GM19397 (cell line): ENCODE measurements around the gene SLC52A3.
"Not testable (repeated sequence)": the region's sequence is repeated elsewhere in the genome, so short reads cannot be mapped to it uniquely, and the experiment has no call there.

Experiments
- ATAC-seq: cut with Tn5 transposase; IDR thresholded peaks from one replicate; pipeline ENCODE4 v1.9.1; 2021; ENCODE audit warnings: mild to moderate bottlenecking, moderate library complexity; ENCODE audit not compliant: unreplicated experiment

The SLC52A3 gene

GRCh38 chr20:731891-732560 lies 36.3 kb downstream of the SLC52A3 start:
- ATAC-seq, result no peak

GRCh38 chr20:730005-730404 lies 38.3 kb downstream of the SLC52A3 start:
- ATAC-seq, result no peak

- ATAC-seq, result no peak
Observed at GRCh38 chr20:728256-728944, 39.9 kb downstream of the SLC52A3 start.

- ATAC-seq, result no peak
Observed at GRCh38 chr20:726160-726559, 42.1 kb downstream of the SLC52A3 start.

GRCh38 chr20:725491-725890 lies 42.8 kb downstream of the SLC52A3 start:
- no peak for ATAC-seq

- ATAC-seq, result not testable (repeated sequence)
Observed at GRCh38 chr20:724797-725196, 43.5 kb downstream of the SLC52A3 start.

GRCh38 chr20:723756-724155 lies 44.5 kb downstream of the SLC52A3 start:
- no peak for ATAC-seq

GRCh38 chr20:722822-723644 lies 45.3 kb downstream of the SLC52A3 start:
- no peak for ATAC-seq

GRCh38 chr20:721876-722275 lies 46.4 kb downstream of the SLC52A3 start:
- ATAC-seq, result no peak

GRCh38 chr20:719816-720215 lies 48.5 kb downstream of the SLC52A3 start:
- ATAC-seq, result no peak

- ATAC-seq, result no peak
Observed at GRCh38 chr20:719068-719467, 49.2 kb downstream of the SLC52A3 start.

- no peak for ATAC-seq
Observed at GRCh38 chr20:717832-718231, 50.5 kb downstream of the SLC52A3 start.

- ATAC-seq, result no peak
Observed at GRCh38 chr20:717271-717670, 51.0 kb downstream of the SLC52A3 start.

- no peak for ATAC-seq
Observed at GRCh38 chr20:714453-714852, 53.8 kb downstream of the SLC52A3 start.

- no peak for ATAC-seq
Observed at GRCh38 chr20:711576-711975, 56.7 kb downstream of the SLC52A3 start.

- ATAC-seq, result no peak
Observed at GRCh38 chr20:710780-711450, 57.4 kb downstream of the SLC52A3 start.
